HCT116 (cell line): Measurements from ENCODE around the gene PARG.

ENCODE experiments used
- CBX3 ChIP-seq: IDR thresholded peaks from 2 replicates; pipeline ENCODE4 v1.6.1; 2012; ENCODE audit warnings: low read depth
- EGR1 ChIP-seq: IDR thresholded peaks from 2 replicates; pipeline ENCODE4 v1.6.1; 2012; ENCODE audit warnings: low read depth
- EZH2 ChIP-seq: fragments of 200-600 bp; sonication (generic); IDR thresholded peaks from 2 replicates; pipeline ENCODE4 v1.6.1; 2017; ENCODE audit warnings: antibody characterized with exemption, mixed run types
- EZH2phosphoT487 ChIP-seq: fragments of 200-600 bp; IDR thresholded peaks from 2 replicates; pipeline ENCODE4 v1.6.1; 2018; ENCODE audit warnings: antibody characterized with exemption, borderline replicate concordance
- JUND ChIP-seq: IDR thresholded peaks from 2 replicates; pipeline ENCODE4 v1.6.1; 2012
- POLR2A ChIP-seq: IDR thresholded peaks from 2 replicates; pipeline ENCODE4 v1.7.0; 2011; ENCODE audit warnings: borderline replicate concordance; ENCODE audit not compliant: insufficient read depth, insufficient read length; ENCODE audit errors: extremely low read depth
- POLR2AphosphoS5 ChIP-seq: IDR thresholded peaks from 2 replicates; pipeline ENCODE4 v1.6.1; 2011; ENCODE audit warnings: mild to moderate bottlenecking, low read depth, low read length, moderate library complexity
- TCF7L2 ChIP-seq: IDR thresholded peaks from 2 replicates; pipeline ENCODE4 v1.7.0; 2011; ENCODE audit warnings: borderline replicate concordance, inconsistent platforms; ENCODE audit not compliant: insufficient read depth, insufficient read length; ENCODE audit errors: extremely low read depth
- ZNF274 ChIP-seq: fragments of 200-500 bp; sonication (Bioruptor generic); IDR thresholded peaks from 2 replicates; pipeline ENCODE4 v1.6.1; 2014; ENCODE audit warnings: mild to moderate bottlenecking, low read depth, low read length, inconsistent platforms
- TF ChIP-seq, protein P1 (sequence below), 3 experiments: fragments of 200-600 bp in 1 of 3; sonication (generic) in 1 of 3; IDR thresholded peaks in 2 of 3; conservative IDR thresholded peaks in 1 of 3; 2 replicates each; pipeline ENCODE4 v1.5.1; 2012 to 2017; ENCODE audit warnings: low read depth in 2 of 3, low read length in 2 of 3, antibody characterized with exemption in 1 of 3, borderline replicate concordance in 1 of 3, control low read depth in 1 of 3, mild to moderate bottlenecking in 1 of 3, mixed read lengths in 1 of 3, mixed run types in 1 of 3, moderate library complexity in 1 of 3; ENCODE audit not compliant: insufficient read depth in 1 of 3
- TF ChIP-seq, protein P2 (sequence below): IDR thresholded peaks from 2 replicates; pipeline ENCODE4 v1.6.1; 2012

DNA sequence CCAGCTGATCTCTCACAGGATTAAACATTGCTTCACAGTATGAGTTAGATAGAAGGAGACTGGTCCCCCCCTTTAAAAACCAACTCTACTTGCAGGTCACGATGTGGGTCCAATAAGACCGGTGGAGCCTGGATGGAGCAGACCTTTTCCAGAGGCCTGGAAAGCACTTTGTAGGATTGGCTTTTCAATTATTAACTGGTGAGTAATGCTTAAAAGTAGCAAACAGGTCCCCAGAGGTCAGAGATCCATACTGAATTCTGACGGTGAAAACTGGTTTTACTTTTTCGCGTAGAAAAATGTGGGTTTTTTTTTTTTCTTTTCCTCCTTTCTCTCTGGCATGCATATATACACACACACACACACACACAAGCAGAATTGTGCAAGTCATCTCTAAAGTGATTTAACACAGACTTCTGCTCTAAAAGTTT, 104.8 kb downstream of the PARG start:
- TF ChIP-seq, protein P1, sequence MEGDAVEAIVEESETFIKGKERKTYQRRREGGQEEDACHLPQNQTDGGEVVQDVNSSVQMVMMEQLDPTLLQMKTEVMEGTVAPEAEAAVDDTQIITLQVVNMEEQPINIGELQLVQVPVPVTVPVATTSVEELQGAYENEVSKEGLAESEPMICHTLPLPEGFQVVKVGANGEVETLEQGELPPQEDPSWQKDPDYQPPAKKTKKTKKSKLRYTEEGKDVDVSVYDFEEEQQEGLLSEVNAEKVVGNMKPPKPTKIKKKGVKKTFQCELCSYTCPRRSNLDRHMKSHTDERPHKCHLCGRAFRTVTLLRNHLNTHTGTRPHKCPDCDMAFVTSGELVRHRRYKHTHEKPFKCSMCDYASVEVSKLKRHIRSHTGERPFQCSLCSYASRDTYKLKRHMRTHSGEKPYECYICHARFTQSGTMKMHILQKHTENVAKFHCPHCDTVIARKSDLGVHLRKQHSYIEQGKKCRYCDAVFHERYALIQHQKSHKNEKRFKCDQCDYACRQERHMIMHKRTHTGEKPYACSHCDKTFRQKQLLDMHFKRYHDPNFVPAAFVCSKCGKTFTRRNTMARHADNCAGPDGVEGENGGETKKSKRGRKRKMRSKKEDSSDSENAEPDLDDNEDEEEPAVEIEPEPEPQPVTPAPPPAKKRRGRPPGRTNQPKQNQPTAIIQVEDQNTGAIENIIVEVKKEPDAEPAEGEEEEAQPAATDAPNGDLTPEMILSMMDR (IDR thresholded peaks at IDR 0.05 in 2 of 3, conservative IDR thresholded peaks at IDR 0.05 in 1 of 3; ENCODE audit: borderline replicate concordance in 1 of 3, insufficient read depth in 1 of 3, low read depth in 2 of 3, low read length in 2 of 3) = no peak
- no peak for TF ChIP-seq POLR2A
- TF ChIP-seq EZH2phosphoT487 = no peak
- TF ChIP-seq JUND = no peak
- TF ChIP-seq ZNF274 = no peak
- no peak for TF ChIP-seq TCF7L2
- TF ChIP-seq, protein P2, sequence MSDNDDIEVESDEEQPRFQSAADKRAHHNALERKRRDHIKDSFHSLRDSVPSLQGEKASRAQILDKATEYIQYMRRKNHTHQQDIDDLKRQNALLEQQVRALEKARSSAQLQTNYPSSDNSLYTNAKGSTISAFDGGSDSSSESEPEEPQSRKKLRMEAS = no peak
- TF ChIP-seq POLR2AphosphoS5 = no peak
- TF ChIP-seq EGR1 = no peak
- TF ChIP-seq EZH2 = no peak
- TF ChIP-seq CBX3 = no peak
